ENCODE results near the gene ADGRL3. TPM values are rescaled to one million over a fixed set of nuclear protein-coding genes. Genes with fewer than 3 reads are reported as not detected.

The ADGRL3 gene
- total and polyA plus RNA-seq, 3 experiments from 2014 or later, result not detected

DNA sequence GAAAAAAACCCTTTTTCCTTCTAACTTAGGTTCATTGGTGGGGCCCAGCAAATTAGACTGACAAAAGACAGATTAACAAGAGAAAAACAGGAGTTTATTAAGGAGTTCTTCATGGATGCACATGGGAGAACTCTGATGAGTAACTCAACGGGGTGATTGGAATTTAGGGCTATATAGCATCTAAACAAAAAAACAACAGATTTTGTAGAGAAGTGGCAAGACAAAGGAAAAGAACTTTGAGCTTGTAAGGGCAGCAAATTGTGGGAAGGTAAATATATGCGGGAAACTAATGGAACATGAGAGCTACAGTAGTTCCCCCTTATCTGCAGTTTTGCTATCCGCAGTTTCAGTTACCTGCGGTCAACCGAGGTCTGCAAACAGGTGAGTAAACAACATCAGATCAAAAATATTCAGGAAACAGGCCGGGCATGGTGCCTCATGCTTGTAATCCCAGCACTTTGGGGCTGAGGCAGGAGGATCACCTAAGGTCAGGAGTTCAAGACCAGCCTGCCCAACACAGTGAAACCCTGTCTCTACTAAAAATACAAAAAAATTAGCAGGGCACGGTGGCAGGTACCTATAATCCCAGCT lies 573.6 kb downstream of the ADGRL3 start:
- no peaks in the 10 kb centered on the region for H3K36me3 ChIP-seq (ENCODE audit: insufficient read depth, low read length)
- no peak overlapping the region for H3K4me3 Mint-ChIP-seq
- H3K9me3 Mint-ChIP-seq, result peaks cover 0 to 25% (median 25%) of the 10 kb centered on the region in 5 donors
- H3K9me3 ChIP-seq (ENCODE audit: low read length), result no peaks in the 10 kb centered on the region
- ChIA-PET CTCF (no interaction called here), POLR2A (no interaction called here)
- H3K4me1 Mint-ChIP-seq, result no peaks in the 10 kb centered on the region
- no peak overlapping the region for H3K27ac Mint-ChIP-seq
- no peaks in the 10 kb centered on the region for H3K27me3 Mint-ChIP-seq
- no peaks in the 10 kb centered on the region for H3K4me1 ChIP-seq (ENCODE audit: insufficient read depth, low read length)
- DNase-seq, result no peak
- H3K27ac ChIP-seq (ENCODE audit: low read depth, low read length), result no peak overlapping the region
- H3K4me3 ChIP-seq (ENCODE audit: low read length), result no peak overlapping the region
- H3K27me3 ChIP-seq (ENCODE audit: insufficient read depth, low read length, poor library complexity, severe bottlenecking), result no peaks in the 10 kb centered on the region
- no peaks in the 10 kb centered on the region for H3K36me3 Mint-ChIP-seq

DNA sequence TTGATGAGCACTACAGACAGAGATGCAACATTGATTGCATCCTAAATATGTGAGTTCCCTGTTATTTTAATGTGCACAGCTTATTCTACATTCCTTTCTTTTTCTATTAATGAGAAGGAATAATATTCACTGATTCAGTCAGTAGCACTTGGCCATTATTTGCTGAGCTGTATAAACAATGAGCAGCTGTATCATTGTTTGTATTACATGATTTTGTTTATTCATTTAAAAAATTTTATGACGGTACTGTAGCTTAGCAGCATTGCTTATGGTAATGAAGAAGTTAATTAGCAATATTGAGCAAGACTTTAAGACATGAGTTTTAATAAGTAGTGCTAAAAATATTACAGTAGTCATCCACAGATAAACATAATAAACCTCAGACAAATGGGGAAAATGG lies 582.0 kb downstream of the ADGRL3 start:
- Histone ChIP-seq H3K36me3 (ENCODE audit: insufficient read depth, low read length) (no peaks in the 10 kb centered on the region), H3K27ac (ENCODE audit: low read depth, low read length) (no peak overlapping the region), H3K9me3 (ENCODE audit: low read length) (no peaks in the 10 kb centered on the region), H3K4me1 (ENCODE audit: insufficient read depth, low read length) (no peaks in the 10 kb centered on the region), H3K4me3 (ENCODE audit: low read length) (no peak overlapping the region), H3K27me3 (ENCODE audit: insufficient read depth, low read length, poor library complexity, severe bottlenecking) (no peaks in the 10 kb centered on the region)
- H3K27me3 Mint-ChIP-seq, result no peaks in the 10 kb centered on the region
- no peak overlapping the region for H3K27ac Mint-ChIP-seq
- no peaks in the 10 kb centered on the region for H3K36me3 Mint-ChIP-seq
- H3K4me3 Mint-ChIP-seq, result no peak overlapping the region
- DNase-seq, result no peak
- peaks cover 0 to 32% (median 6%) of the 10 kb centered on the region in 5 donors for H3K9me3 Mint-ChIP-seq
- CTCF ChIA-PET, result no interaction called here
- POLR2A ChIA-PET, result no interaction called here
- H3K4me1 Mint-ChIP-seq, result no peaks in the 10 kb centered on the region

DNA sequence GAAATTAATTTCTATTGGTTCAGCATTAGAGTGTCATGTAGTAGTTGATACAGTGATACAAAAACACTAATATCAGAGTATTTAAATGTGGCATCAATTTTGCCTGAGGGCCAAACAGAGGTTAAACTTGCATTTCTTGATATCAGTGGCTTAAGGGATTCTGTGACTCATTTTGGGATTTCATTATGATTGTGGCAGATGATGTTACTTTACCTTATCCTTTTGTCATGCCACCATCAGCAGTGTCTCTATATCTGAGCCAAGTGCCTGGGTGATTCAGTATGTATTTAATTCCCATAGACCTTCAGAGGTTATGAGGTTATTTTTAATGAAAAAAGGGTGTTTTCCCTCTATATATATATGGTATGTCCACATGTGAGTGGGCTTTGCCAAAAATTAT lies 582.9 kb downstream of the ADGRL3 start:
- Histone ChIP-seq H3K4me1 (ENCODE audit: insufficient read depth, low read length) (no peaks in the 10 kb centered on the region), H3K27me3 (ENCODE audit: insufficient read depth, low read length, poor library complexity, severe bottlenecking) (no peaks in the 10 kb centered on the region), H3K9me3 (ENCODE audit: low read length) (no peaks in the 10 kb centered on the region), H3K36me3 (ENCODE audit: insufficient read depth, low read length) (no peaks in the 10 kb centered on the region), H3K27ac (ENCODE audit: low read depth, low read length) (no peak overlapping the region), H3K4me3 (ENCODE audit: low read length) (no peak overlapping the region)
- Mint-ChIP-seq H3K27me3 (no peaks in the 10 kb centered on the region), H3K9me3 (peaks cover 0 to 31% (median 6%) of the 10 kb centered on the region in 5 donors), H3K27ac (no peak overlapping the region), H3K36me3 (no peaks in the 10 kb centered on the region), H3K4me3 (no peak overlapping the region), H3K4me1 (no peaks in the 10 kb centered on the region)
- DNase-seq, result no peak
- ChIA-PET CTCF (no interaction called here), POLR2A (no interaction called here)

DNA sequence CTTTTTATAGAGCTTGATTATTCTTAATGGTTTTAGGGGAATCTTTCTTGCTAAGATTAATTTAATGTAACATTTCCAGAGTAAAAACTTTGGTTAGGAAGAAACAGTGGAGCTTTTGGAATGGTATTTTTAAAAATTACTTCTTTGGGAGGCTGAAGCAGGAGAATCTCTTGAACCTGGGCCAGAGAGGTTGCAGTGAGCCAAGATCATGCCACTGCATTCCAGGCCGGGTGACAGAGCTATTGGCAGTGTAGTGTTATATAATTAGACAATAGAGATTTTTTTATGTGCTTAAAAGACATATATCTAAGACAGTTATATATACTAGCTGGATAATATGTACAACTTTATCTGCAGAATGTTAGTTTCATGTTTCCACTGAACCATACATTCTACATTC lies 585.6 kb downstream of the ADGRL3 start:
- Histone ChIP-seq H3K36me3 (ENCODE audit: insufficient read depth, low read length) (no peaks in the 10 kb centered on the region), H3K27ac (ENCODE audit: low read depth, low read length) (no peak overlapping the region), H3K27me3 (ENCODE audit: insufficient read depth, low read length, poor library complexity, severe bottlenecking) (no peaks in the 10 kb centered on the region), H3K4me3 (ENCODE audit: low read length) (no peak overlapping the region), H3K9me3 (ENCODE audit: low read length) (no peaks in the 10 kb centered on the region), H3K4me1 (ENCODE audit: insufficient read depth, low read length) (no peaks in the 10 kb centered on the region)
- no peak for DNase-seq
- Mint-ChIP-seq H3K27ac (no peak overlapping the region), H3K36me3 (no peaks in the 10 kb centered on the region), H3K4me3 (no peak overlapping the region), H3K27me3 (no peaks in the 10 kb centered on the region), H3K4me1 (no peaks in the 10 kb centered on the region), H3K9me3 (peaks cover 2 to 20% (median 8%) of the 10 kb centered on the region in 5 donors)
- POLR2A ChIA-PET, result no interaction called here
- CTCF ChIA-PET, result no interaction called here

DNA sequence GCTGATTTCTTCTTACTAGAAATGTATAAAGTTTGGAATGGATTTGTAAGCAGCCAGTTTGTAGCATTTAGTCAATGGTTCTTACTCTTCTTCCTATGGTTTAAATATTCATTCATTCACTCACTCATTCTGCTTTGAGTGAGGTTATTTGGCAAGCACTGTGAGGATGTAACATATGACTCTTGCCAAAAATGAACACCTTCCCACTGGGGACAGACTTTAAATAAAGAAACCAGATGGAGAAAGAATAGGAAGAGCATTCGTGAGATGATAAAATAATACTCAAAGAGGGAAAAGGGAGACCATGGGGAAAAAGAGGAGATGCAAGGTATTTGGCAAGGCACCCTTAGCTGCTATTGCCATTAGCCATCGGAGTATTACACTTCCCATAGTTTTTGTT lies 586.1 kb downstream of the ADGRL3 start:
- Mint-ChIP-seq H3K27me3 (no peaks in the 10 kb centered on the region), H3K9me3 (peaks cover 4 to 20% (median 11%) of the 10 kb centered on the region in 5 donors), H3K4me3 (no peak overlapping the region), H3K4me1 (no peaks in the 10 kb centered on the region), H3K36me3 (no peaks in the 10 kb centered on the region), H3K27ac (no peak overlapping the region)
- Histone ChIP-seq H3K4me1 (ENCODE audit: insufficient read depth, low read length) (no peaks in the 10 kb centered on the region), H3K36me3 (ENCODE audit: insufficient read depth, low read length) (no peaks in the 10 kb centered on the region), H3K4me3 (ENCODE audit: low read length) (no peak overlapping the region), H3K27ac (ENCODE audit: low read depth, low read length) (no peak overlapping the region), H3K9me3 (ENCODE audit: low read length) (no peaks in the 10 kb centered on the region), H3K27me3 (ENCODE audit: insufficient read depth, low read length, poor library complexity, severe bottlenecking) (no peaks in the 10 kb centered on the region)
- ChIA-PET POLR2A (no interaction called here), CTCF (no interaction called here)
- no peak for DNase-seq

DNA sequence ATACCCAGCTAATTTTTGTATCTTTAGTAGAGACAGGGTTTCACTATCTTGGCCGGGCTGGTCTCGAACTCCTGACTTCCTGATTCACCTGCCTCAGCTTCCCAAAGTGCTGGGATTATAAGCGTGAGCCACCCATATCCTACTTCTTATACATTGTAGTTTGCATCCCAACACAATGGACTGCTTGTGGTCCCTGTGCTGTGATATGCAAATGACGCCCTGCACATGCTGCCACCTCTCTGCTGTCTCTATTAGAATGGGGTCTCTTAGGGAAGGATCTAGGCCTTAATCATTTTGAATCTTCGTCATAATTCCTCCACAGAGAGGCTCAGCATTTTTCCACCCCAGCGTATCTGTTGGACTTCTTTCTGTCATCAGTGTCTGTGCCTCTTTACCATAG lies 595.9 kb downstream of the ADGRL3 start:
- no peak for DNase-seq
- no peaks in the 10 kb centered on the region for H3K9me3 ChIP-seq (ENCODE audit: low read length)
- CTCF ChIA-PET, result no interaction called here
- Mint-ChIP-seq H3K27ac (no peak overlapping the region), H3K36me3 (peaks cover 0 to 3% (median 0%) of the 10 kb centered on the region in 3 donors), H3K27me3 (no peaks in the 10 kb centered on the region), H3K4me3 (no peak overlapping the region), H3K9me3 (peaks cover 5 to 28% (median 12%) of the 10 kb centered on the region in 5 donors), H3K4me1 (no peaks in the 10 kb centered on the region)
- H3K4me1 ChIP-seq (ENCODE audit: insufficient read depth, low read length), result no peaks in the 10 kb centered on the region
- no peaks in the 10 kb centered on the region for H3K36me3 ChIP-seq (ENCODE audit: insufficient read depth, low read length)
- POLR2A ChIA-PET, result no interaction called here
- H3K4me3 ChIP-seq (ENCODE audit: low read length), result no peak overlapping the region
- H3K27me3 ChIP-seq (ENCODE audit: insufficient read depth, low read length, poor library complexity, severe bottlenecking), result no peaks in the 10 kb centered on the region
- H3K27ac ChIP-seq (ENCODE audit: low read depth, low read length), result no peak overlapping the region

DNA sequence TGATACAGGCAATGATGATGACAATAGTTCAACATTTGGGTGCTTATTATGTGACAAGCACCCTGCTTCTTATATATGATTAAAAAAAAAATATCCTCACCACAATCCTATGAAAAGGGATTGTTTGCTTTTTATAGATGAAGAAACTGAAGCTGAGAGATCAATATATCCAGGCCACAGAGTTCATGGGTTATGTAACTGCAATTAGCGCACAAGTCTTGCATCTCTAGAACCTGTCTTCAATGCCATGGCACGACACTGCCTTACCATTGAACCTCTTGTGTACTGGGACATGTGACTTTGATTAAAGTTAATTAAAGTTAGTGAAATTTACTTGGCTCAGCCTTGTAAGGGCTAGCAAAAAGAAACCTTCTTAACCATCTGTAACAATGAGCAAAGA lies 599.7 kb downstream of the ADGRL3 start:
- Histone ChIP-seq H3K9me3 (ENCODE audit: low read length) (no peaks in the 10 kb centered on the region), H3K4me3 (ENCODE audit: low read length) (no peak overlapping the region), H3K27ac (ENCODE audit: low read depth, low read length) (no peak overlapping the region), H3K36me3 (ENCODE audit: insufficient read depth, low read length) (no peaks in the 10 kb centered on the region), H3K4me1 (ENCODE audit: insufficient read depth, low read length) (no peaks in the 10 kb centered on the region), H3K27me3 (ENCODE audit: insufficient read depth, low read length, poor library complexity, severe bottlenecking) (no peaks in the 10 kb centered on the region)
- Mint-ChIP-seq H3K36me3 (peaks cover 0 to 2% (median 0%) of the 10 kb centered on the region in 3 donors), H3K4me3 (no peak overlapping the region), H3K9me3 (peaks cover 3 to 38% (median 11%) of the 10 kb centered on the region in 5 donors), H3K27me3 (no peaks in the 10 kb centered on the region), H3K27ac (no peak overlapping the region), H3K4me1 (no peaks in the 10 kb centered on the region)
- DNase-seq, result no peak
- POLR2A ChIA-PET, result no interaction called here
- CTCF ChIA-PET, result no interaction called here

DNA sequence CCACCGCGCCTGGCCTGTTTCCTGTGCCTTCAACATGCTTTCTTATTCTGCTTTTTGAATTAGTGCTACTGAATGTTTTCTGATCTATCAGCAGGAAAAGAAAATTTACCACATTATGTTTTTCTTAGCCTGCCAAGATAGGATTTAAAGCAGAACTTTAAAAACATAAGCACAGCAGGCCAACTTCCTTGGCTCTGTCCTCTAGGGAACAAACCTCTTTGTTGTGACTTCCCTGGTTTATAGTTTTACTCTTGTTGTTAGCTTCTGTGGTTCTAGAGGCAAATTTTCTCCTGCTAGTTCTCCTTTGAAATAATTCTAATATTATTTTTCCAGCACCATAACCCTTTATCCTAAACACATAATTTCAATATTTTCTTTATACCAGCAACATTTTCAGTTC lies 605.1 kb downstream of the ADGRL3 start:
- peaks cover 6 to 30% (median 9%) of the 10 kb centered on the region in 5 donors for H3K9me3 Mint-ChIP-seq
- no peak overlapping the region for H3K4me3 Mint-ChIP-seq

DNA sequence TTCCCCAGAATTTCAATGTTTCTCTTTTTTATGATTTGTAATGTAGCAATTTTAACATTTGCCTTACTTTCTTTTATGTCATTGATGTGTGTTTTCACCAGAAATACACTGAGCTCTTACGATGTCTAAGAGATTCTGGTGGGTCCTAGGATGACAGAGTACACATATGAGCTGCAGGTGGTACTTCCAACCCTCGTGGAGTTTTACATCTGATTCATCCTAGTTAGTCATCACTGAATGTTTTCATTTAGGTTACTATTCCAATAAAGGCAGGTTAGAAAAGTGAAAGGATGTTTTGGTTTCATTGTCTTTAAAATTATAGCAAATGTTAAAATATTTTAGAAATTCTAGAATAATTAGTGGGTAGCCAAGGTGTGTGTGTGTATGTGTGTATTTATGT lies 605.9 kb downstream of the ADGRL3 start:
- ChIA-PET CTCF (no interaction called here), POLR2A (no interaction called here)

More for the DNA sequence above, 605.1 kb downstream of the ADGRL3 start:
- CTCF ChIA-PET, result no interaction called here
- POLR2A ChIA-PET, result no interaction called here
- Mint-ChIP-seq H3K36me3 (peaks cover 0 to 2% (median 0%) of the 10 kb centered on the region in 3 donors), H3K27ac (no peak overlapping the region), H3K4me1 (no peaks in the 10 kb centered on the region), H3K27me3 (no peaks in the 10 kb centered on the region)
- no peaks in the 10 kb centered on the region for H3K9me3 ChIP-seq (ENCODE audit: low read length)
- H3K4me1 ChIP-seq (ENCODE audit: insufficient read depth, low read length), result no peaks in the 10 kb centered on the region
- H3K4me3 ChIP-seq (ENCODE audit: low read length), result no peak overlapping the region
- H3K36me3 ChIP-seq (ENCODE audit: insufficient read depth, low read length), result no peaks in the 10 kb centered on the region
- H3K27me3 ChIP-seq (ENCODE audit: insufficient read depth, low read length, poor library complexity, severe bottlenecking), result no peaks in the 10 kb centered on the region
- DNase-seq, result no peak
- H3K27ac ChIP-seq (ENCODE audit: low read depth, low read length), result no peak overlapping the region

More for the DNA sequence above, 605.9 kb downstream of the ADGRL3 start:
- Mint-ChIP-seq H3K27me3 (no peaks in the 10 kb centered on the region), H3K4me3 (no peak overlapping the region), H3K27ac (no peak overlapping the region), H3K9me3 (peaks cover 6 to 37% (median 9%) of the 10 kb centered on the region in 5 donors), H3K36me3 (peaks cover 0 to 2% (median 0%) of the 10 kb centered on the region in 3 donors), H3K4me1 (no peaks in the 10 kb centered on the region)
- Histone ChIP-seq H3K27me3 (ENCODE audit: insufficient read depth, low read length, poor library complexity, severe bottlenecking) (no peaks in the 10 kb centered on the region), H3K27ac (ENCODE audit: low read depth, low read length) (no peak overlapping the region), H3K9me3 (ENCODE audit: low read length) (no peaks in the 10 kb centered on the region), H3K4me1 (ENCODE audit: insufficient read depth, low read length) (no peaks in the 10 kb centered on the region), H3K36me3 (ENCODE audit: insufficient read depth, low read length) (no peaks in the 10 kb centered on the region), H3K4me3 (ENCODE audit: low read length) (no peak overlapping the region)
- no peak for DNase-seq
